Measurements from ENCODE around the gene ZMYND11. TPM values are rescaled to one million over a fixed set of nuclear protein-coding genes. Genes with fewer than 3 reads are reported as not detected.

The ZMYND11 gene
- total and polyA plus RNA-seq, 2 of the 8 experiments (the other 6 are each of a cell fraction or from before 2014, with no cell fraction given) = 7.5 to 26.6 TPM

GRCh38 chr10:232878-233277 lies 97.6 kb downstream of the ZMYND11 start:
- Histone ChIP-seq H2BK12ac (ENCODE audit: low read depth, low read length) (no peak overlapping the region), H4K5ac (ENCODE audit: insufficient read length, low read depth, low read length) (no peak overlapping the region), H3K4me1 (replicated peaks in 1 of 4; ENCODE audit: control insufficient read depth in 3 of 4, insufficient read depth in 4 of 4, low read length in 3 of 4) (peaks cover 0 to 3% (median 0%) of the 10 kb centered on the region in 4 experiments; a peak in 2 of 7 replicates), H3K56ac (replicated peaks; ENCODE audit: insufficient read length, low read depth, low read length) (no peak overlapping the region), H4K20me1 (replicated peaks in 1 of 2; ENCODE audit: control insufficient read depth in 1 of 2, insufficient read depth in 2 of 2, low read length in 2 of 2) (peaks cover 0 to 2% of the 10 kb centered on the region in 2 experiments), H2AFZ (ENCODE audit: low read length) (no peak overlapping the region), H3K4me3 (ENCODE audit: extremely low read depth in 1 of 4, insufficient read depth in 2 of 4, low read depth in 3 of 4, low read length in 4 of 4) (no peak overlapping the region), H4K8ac (ENCODE audit: extremely low read depth, insufficient read depth, low read length) (no peak overlapping the region), H3K79me1 (ENCODE audit: low read depth, low read length) (no peaks in the 10 kb centered on the region), H3K4me2 (ENCODE audit: insufficient read depth in 1 of 2, low read depth in 2 of 2, low read length in 2 of 2) (no peak overlapping the region), H3K27me3 (replicated peaks in 1 of 4; ENCODE audit: control insufficient read depth in 3 of 4, extremely low read depth in 1 of 4, insufficient read depth in 3 of 4, low read length in 3 of 4) (no peaks in the 10 kb centered on the region), H3K14ac (ENCODE audit: insufficient read length) (no peak overlapping the region), H3K79me2 (ENCODE audit: control insufficient read depth in 1 of 2, insufficient read depth in 2 of 2, low read length in 2 of 2) (no peaks in the 10 kb centered on the region), H3K23me2 (ENCODE audit: low read depth, low read length) (no peaks in the 10 kb centered on the region), H2BK15ac (ENCODE audit: low read length) (no peak overlapping the region), H3K9ac (replicated peaks in 1 of 4; ENCODE audit: extremely low read depth in 1 of 4, low read depth in 3 of 4, low read length in 3 of 4) (no peak overlapping the region), H2BK5ac (ENCODE audit: low read depth, low read length) (no peak overlapping the region), H4K91ac (replicated peaks; ENCODE audit: insufficient read length, low read length) (no peak overlapping the region), H2BK120ac (replicated peaks; ENCODE audit: low read depth, low read length) (no peak overlapping the region), H3K27ac (ENCODE audit: low read depth, low read length) (no peak overlapping the region), H3K9me3 (ENCODE audit: insufficient read depth in 2 of 2, low read depth in 1 of 2, low read length in 1 of 2) (no peaks in the 10 kb centered on the region), H3K23ac (ENCODE audit: insufficient read length) (no peak overlapping the region), H3K4ac (replicated peaks; ENCODE audit: insufficient read length, low read depth, low read length) (no peak overlapping the region), H2AK5ac (ENCODE audit: low read depth, low read length) (no peak overlapping the region), H3K18ac (ENCODE audit: extremely low read depth, low read length) (no peak overlapping the region), H3K36me3 (ENCODE audit: control insufficient read depth in 2 of 4, insufficient read depth in 4 of 4, low read length in 3 of 4) (no peaks in the 10 kb centered on the region), H2BK20ac (ENCODE audit: low read length) (no peak overlapping the region)
- ChIA-PET POLR2A (ENCODE audit: partially characterized antibody) (no interaction called here), CTCF (ENCODE audit: partially characterized antibody) (interaction anchor here (4.5 kb wide), 1 partner anchor 16 kb away, joined by 36 read pairs; no protein-coding TSS in a partner anchor)
- FAIRE-seq (no peak), DNase-seq (ENCODE audit: low read depth in 1 of 2, low spot score in 2 of 2) (no peak)
- WGBS, 2 experiments (ENCODE audit: extremely low coverage in 1 of 2, insufficient coverage in 1 of 2, insufficient read length in 1 of 2, insufficient replicate concordance in 2 of 2, low coverage in 1 of 2, low lambda C conversion rate in 2 of 2, missing lambda C conversion rate in 1 of 2) = 88% methylated on average over 11 of the region's 11 CpGs; no CpG with 5 or more reads in 1 of the 2 experiments
- TF ChIP-seq POLR2A (IDR thresholded peaks at IDR 0.05; ENCODE audit: control extremely low read depth in 1 of 2, low read depth in 2 of 2, low read length in 2 of 2) = no peak
- TF ChIP-seq TBP (IDR thresholded peaks at IDR 0.05; ENCODE audit: low read depth, low read length) = no peak
- no peak for TF ChIP-seq CBX5 (IDR thresholded peaks at IDR 0.05; ENCODE audit: low read depth, low read length)
- TF ChIP-seq JUND (IDR thresholded peaks at IDR 0.05; ENCODE audit: low read length) = no peak
- no peak for TF ChIP-seq JUN (IDR thresholded peaks at IDR 0.05; ENCODE audit: low read depth, low read length)
- no peak for TF ChIP-seq KDM4A (IDR thresholded peaks at IDR 0.05; ENCODE audit: low read depth, low read length, severe bottlenecking)
